Gastroesophageal sphincter (tissue), 3 donors: ENCODE data around the gene SLC15A3.

Source experiments
- EP300 ChIP-seq: sonication (generic); formaldehyde crosslinking; IDR thresholded peaks from one replicate; pipeline ENCODE4 v1.6.1; 2017; ENCODE audit warnings: antibody characterized with exemption, mild to moderate bottlenecking
- POLR2A ChIP-seq, 2 donors: fragments of 450-650 bp; IDR thresholded peaks; one replicate each; pipeline ENCODE4 v1.6.1; 2017; ENCODE audit warnings: antibody characterized with exemption in 2 of 2, mild to moderate bottlenecking in 2 of 2, moderate library complexity in 1 of 2
- TF ChIP-seq, protein P1 (sequence below), 4 experiments: fragments of 200-600 bp in 2 of 4; fragments of 450-650 bp in 2 of 4; sonication (generic) in 1 of 4; IDR thresholded peaks; one replicate each; pipeline ENCODE4 v1.5.1; 2017 to 2019; ENCODE audit warnings: antibody characterized with exemption in 4 of 4, mild to moderate bottlenecking in 2 of 4, moderate library complexity in 2 of 4

DNA sequence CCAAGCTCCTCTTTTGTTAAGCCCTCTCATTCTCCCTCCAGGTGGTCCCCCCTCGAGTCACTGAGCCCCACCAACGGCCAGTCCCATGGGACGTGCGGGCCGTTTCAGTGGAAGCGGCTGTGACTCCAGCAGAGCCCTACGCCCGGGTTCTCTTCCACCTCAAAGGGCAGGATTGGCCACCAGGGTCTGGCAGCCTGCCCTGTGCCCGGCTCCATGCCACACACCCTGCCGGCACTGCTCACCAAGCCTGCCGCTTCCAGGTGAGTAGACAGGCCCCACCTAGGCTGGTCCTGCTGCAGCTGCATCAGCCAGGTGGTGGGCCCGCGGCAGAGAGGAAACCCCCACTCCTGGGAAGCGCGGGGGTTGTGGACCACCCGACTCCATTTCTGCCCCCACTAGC, 24.4 kb downstream of the SLC15A3 start:
- TF ChIP-seq, protein P1, sequence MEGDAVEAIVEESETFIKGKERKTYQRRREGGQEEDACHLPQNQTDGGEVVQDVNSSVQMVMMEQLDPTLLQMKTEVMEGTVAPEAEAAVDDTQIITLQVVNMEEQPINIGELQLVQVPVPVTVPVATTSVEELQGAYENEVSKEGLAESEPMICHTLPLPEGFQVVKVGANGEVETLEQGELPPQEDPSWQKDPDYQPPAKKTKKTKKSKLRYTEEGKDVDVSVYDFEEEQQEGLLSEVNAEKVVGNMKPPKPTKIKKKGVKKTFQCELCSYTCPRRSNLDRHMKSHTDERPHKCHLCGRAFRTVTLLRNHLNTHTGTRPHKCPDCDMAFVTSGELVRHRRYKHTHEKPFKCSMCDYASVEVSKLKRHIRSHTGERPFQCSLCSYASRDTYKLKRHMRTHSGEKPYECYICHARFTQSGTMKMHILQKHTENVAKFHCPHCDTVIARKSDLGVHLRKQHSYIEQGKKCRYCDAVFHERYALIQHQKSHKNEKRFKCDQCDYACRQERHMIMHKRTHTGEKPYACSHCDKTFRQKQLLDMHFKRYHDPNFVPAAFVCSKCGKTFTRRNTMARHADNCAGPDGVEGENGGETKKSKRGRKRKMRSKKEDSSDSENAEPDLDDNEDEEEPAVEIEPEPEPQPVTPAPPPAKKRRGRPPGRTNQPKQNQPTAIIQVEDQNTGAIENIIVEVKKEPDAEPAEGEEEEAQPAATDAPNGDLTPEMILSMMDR (IDR thresholded peaks at IDR 0.05) = no peak
- TF ChIP-seq POLR2A (IDR thresholded peaks at IDR 0.05) (no peak), EP300 (no peak)
